GM23338 (cell line): ENCODE measurements around the gene MATCAP1. TPM values are rescaled to one million over a fixed set of nuclear protein-coding genes. Genes with fewer than 3 reads are reported as not detected.

Experiments
- ATAC-seq: fragments of 200-7000 bp; cut with Tn5 transposase; 3 replicates; pipeline ENCODE4 v1.9.1; 2020
- DNase-seq: peaks from one replicate; pipeline ENCODE4 v3.0.0-alpha.2; 2015; ENCODE audit warnings: low spot score
- H2AFZ ChIP-seq: fragments of 200-600 bp; sonication (generic); 2 replicates; pipeline ENCODE4 v1.8.0; 2016; ENCODE audit warnings: antibody characterized with exemption, mild to moderate bottlenecking, moderate library complexity
- H3F3A ChIP-seq: fragments of 200-600 bp; sonication (generic); replicated peaks from 2 replicates; pipeline ENCODE4 v1.8.0; 2017; ENCODE audit warnings: antibody characterized with exemption, mixed run types, low read depth
- H3K27ac ChIP-seq: fragments of 200-600 bp; sonication (generic); 2 replicates; pipeline ENCODE4 v1.6.1; 2016; ENCODE audit warnings: low read depth
- H3K27me3 ChIP-seq: fragments of 200-600 bp; sonication (generic); 2 replicates; pipeline ENCODE4 v1.8.0; 2016; ENCODE audit warnings: mild to moderate bottlenecking, mixed run types, moderate library complexity; ENCODE audit not compliant: insufficient read depth
- H3K36me3 ChIP-seq: fragments of 200-600 bp; sonication (generic); 2 replicates; pipeline ENCODE4 v1.8.0; 2016; ENCODE audit warnings: mild to moderate bottlenecking; ENCODE audit not compliant: insufficient read depth
- H3K4me1 ChIP-seq: fragments of 200-600 bp; sonication (generic); 2 replicates; pipeline ENCODE4 v1.8.0; 2016; ENCODE audit warnings: mild to moderate bottlenecking, moderate library complexity; ENCODE audit not compliant: insufficient read depth
- H3K4me2 ChIP-seq: fragments of 200-600 bp; sonication (generic); 2 replicates; pipeline ENCODE4 v1.7.1; 2017; ENCODE audit warnings: mixed run types
- H3K4me3 ChIP-seq: fragments of 200-600 bp; sonication (generic); 2 replicates; pipeline ENCODE4 v1.6.1; 2016; ENCODE audit warnings: mixed run types
- H3K79me2 ChIP-seq: fragments of 200-600 bp; sonication (generic); replicated peaks from 2 replicates; pipeline ENCODE4 v1.8.0; 2017; ENCODE audit warnings: mild to moderate bottlenecking; ENCODE audit not compliant: insufficient read depth
- H3K9me2 ChIP-seq: fragments of 200-600 bp; sonication (generic); 2 replicates; pipeline ENCODE4 v1.8.0; 2017; ENCODE audit not compliant: insufficient read depth
- H4K20me1 ChIP-seq: fragments of 200-600 bp; sonication (generic); replicated peaks from 2 replicates; pipeline ENCODE4 v1.8.0; 2017; ENCODE audit warnings: mild to moderate bottlenecking; ENCODE audit not compliant: insufficient read depth
- H3K27ac Mint-ChIP-seq: 2 replicates; pipeline ENCODE4 v1.8.0; 2020; ENCODE audit warnings: inconsistent platforms, mild to moderate bottlenecking, moderate library complexity, mixed read lengths
- H3K27me3 Mint-ChIP-seq: 3 replicates; pipeline ENCODE4 v1.8.0; 2022; ENCODE audit warnings: low read depth, mild to moderate bottlenecking, moderate library complexity, mixed read lengths, inconsistent platforms; ENCODE audit not compliant: insufficient read depth, poor library complexity
- H3K36me3 Mint-ChIP-seq: 3 replicates; pipeline ENCODE4 v1.8.0; 2021; ENCODE audit warnings: low read depth, mild to moderate bottlenecking, inconsistent platforms, moderate library complexity, mixed read lengths
- H3K4me1 Mint-ChIP-seq: 3 replicates; pipeline ENCODE4 v1.8.0; 2020; ENCODE audit warnings: mild to moderate bottlenecking, inconsistent platforms, mixed read lengths
- H3K4me3 Mint-ChIP-seq: 3 replicates; pipeline ENCODE4 v1.8.0; 2021; ENCODE audit warnings: moderate library complexity, mild to moderate bottlenecking, inconsistent platforms, mixed read lengths
- H3K9me3 Mint-ChIP-seq: 3 replicates; pipeline ENCODE4 v1.8.0; 2020; ENCODE audit warnings: moderate library complexity, mild to moderate bottlenecking, inconsistent platforms, mixed read lengths
- CREB1 ChIP-seq: fragments of 250-450 bp; sonication (Bioruptor Pico); IDR thresholded peaks from 2 replicates; pipeline ENCODE4 v1.5.0; 2020; ENCODE audit warnings: low read depth, mild to moderate bottlenecking, moderate library complexity
- EZH2 ChIP-seq: fragments of 200-600 bp; sonication (generic); IDR thresholded peaks from one replicate; pipeline ENCODE4 v1.8.0; 2017; ENCODE audit warnings: antibody characterized with exemption, mild to moderate bottlenecking, low read depth; ENCODE audit not compliant: unreplicated experiment
- EZH2phosphoT487 ChIP-seq: fragments of 200-600 bp; sonication (generic); IDR thresholded peaks from one replicate; pipeline ENCODE4 v1.8.1; 2018; ENCODE audit warnings: antibody characterized with exemption; ENCODE audit not compliant: unreplicated experiment
- JUNB ChIP-seq: IDR thresholded peaks from one replicate; pipeline ENCODE4 v1.6.1; 2016; ENCODE audit warnings: antibody characterized with exemption; ENCODE audit not compliant: unreplicated experiment
- NANOG ChIP-seq: IDR thresholded peaks from 2 replicates; pipeline ENCODE4 v1.6.1; 2016; ENCODE audit warnings: antibody characterized with exemption, borderline replicate concordance
- ZNF114 ChIP-seq: fragments of 250-450 bp; sonication (Bioruptor Pico); IDR thresholded peaks from 2 replicates; pipeline ENCODE4 v1.5.0; 2020; ENCODE audit warnings: mild to moderate bottlenecking, moderate library complexity
- ZNF331 ChIP-seq: fragments of 250-450 bp; sonication (Bioruptor Pico); IDR thresholded peaks from 2 replicates; pipeline ENCODE4 v1.5.0; 2020; ENCODE audit warnings: low read depth, mild to moderate bottlenecking, moderate library complexity
- polyA plus RNA-seq: library from polyadenylated mRNA; unstranded; fragments of >200 nt; fragmentation: Nextera tagmentation; extraction: Ambion mirVana; gene quantifications from 2 replicates; pipeline ENCODE4 v1.2.1, GENCODE V29; 2016
- total RNA-seq: library from RNA; depleted of rRNA; stranded (reverse); fragments of >200 nt; shearing (Covaris generic); gene quantifications from 2 replicates; pipeline ENCODE4 v1.2.3, GENCODE V29; 2014
- TF ChIP-seq, protein P1 (sequence below): IDR thresholded peaks from one replicate; pipeline ENCODE4 v1.6.1; 2018; ENCODE audit warnings: antibody characterized with exemption; ENCODE audit not compliant: unreplicated experiment
- TF ChIP-seq, protein P2 (sequence below): IDR thresholded peaks from 2 replicates; pipeline ENCODE4 v1.6.1; 2016; ENCODE audit warnings: antibody characterized with exemption
- TF ChIP-seq, protein P3 (sequence below), 2 experiments: fragments of 200-600 bp in 1 of 2; sonication (generic) in 1 of 2; conservative IDR thresholded peaks; 2 replicates each; pipeline versions ENCODE4 v1.5.1 to v1.6.1; 2016 to 2017; ENCODE audit warnings: antibody characterized with exemption in 2 of 2, low read depth in 2 of 2, mild to moderate bottlenecking in 2 of 2, moderate library complexity in 1 of 2
- TF ChIP-seq, protein P4 (sequence below): fragments of 250-450 bp; sonication (Bioruptor Pico); IDR thresholded peaks from 2 replicates; pipeline ENCODE4 v1.5.0; 2020; ENCODE audit warnings: mild to moderate bottlenecking, moderate library complexity

Gene MATCAP1
- total and polyA plus RNA-seq, 2 experiments from 2014 or later = 9.5 to 22.7 TPM

DNA sequence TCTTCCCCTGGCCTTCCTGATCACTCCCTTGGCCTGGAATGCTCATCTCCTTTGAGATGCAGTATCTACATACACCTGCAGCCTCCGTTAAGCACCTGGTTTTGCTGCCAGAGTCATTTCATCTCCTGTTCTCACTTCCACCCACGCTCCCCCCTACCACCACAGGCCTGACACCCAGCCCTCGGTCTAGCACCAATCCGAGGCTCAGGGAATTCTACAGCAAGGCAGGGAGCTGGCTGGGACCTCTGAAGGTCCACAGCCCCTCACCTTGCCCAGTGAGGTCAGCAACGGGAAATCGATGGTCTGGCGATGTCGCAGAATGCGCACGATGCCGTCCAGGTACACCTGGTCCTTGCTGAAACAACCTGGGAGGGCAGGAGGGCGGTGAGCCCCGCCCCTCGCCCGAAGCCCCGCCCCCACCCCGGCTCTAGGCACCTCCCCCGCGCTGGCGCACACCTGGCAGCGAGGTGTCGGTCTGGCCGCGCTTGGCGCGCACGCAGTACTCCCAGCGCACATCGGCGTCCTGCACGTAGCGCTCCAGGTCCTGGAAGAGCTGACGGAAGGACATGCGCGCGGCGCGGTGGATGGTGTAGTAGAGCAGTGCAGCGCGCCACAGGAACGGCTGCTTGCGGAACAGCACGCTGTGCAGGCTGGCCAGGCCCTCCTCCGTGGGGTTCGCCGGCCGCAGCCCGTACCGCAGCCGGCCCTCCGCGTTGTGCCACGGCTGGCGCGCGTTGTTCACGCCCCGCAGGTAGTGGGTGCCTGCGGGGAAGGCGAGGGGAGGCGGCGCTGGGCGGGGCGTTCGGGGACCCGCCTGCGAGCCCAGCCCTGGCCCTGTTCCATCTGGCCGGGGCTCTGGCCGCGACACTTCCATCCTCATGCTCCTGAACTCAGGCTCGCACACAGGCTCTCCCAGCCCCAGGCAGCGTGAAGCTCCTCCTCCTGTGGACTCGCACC is 5.7 kb downstream of the MATCAP1 start (continued):
- TF ChIP-seq ZNF331 (no peak), JUNB (no peak), CREB1 (CRISPR knock-in tag) (peak; percentile 75), EZH2 (no peak), NANOG (no peak), ZNF114 (CRISPR knock-in tag) (no peak), EZH2phosphoT487 (no peak)
- TF ChIP-seq, protein P1, sequence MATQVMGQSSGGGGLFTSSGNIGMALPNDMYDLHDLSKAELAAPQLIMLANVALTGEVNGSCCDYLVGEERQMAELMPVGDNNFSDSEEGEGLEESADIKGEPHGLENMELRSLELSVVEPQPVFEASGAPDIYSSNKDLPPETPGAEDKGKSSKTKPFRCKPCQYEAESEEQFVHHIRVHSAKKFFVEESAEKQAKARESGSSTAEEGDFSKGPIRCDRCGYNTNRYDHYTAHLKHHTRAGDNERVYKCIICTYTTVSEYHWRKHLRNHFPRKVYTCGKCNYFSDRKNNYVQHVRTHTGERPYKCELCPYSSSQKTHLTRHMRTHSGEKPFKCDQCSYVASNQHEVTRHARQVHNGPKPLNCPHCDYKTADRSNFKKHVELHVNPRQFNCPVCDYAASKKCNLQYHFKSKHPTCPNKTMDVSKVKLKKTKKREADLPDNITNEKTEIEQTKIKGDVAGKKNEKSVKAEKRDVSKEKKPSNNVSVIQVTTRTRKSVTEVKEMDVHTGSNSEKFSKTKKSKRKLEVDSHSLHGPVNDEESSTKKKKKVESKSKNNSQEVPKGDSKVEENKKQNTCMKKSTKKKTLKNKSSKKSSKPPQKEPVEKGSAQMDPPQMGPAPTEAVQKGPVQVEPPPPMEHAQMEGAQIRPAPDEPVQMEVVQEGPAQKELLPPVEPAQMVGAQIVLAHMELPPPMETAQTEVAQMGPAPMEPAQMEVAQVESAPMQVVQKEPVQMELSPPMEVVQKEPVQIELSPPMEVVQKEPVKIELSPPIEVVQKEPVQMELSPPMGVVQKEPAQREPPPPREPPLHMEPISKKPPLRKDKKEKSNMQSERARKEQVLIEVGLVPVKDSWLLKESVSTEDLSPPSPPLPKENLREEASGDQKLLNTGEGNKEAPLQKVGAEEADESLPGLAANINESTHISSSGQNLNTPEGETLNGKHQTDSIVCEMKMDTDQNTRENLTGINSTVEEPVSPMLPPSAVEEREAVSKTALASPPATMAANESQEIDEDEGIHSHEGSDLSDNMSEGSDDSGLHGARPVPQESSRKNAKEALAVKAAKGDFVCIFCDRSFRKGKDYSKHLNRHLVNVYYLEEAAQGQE = no peak

DNA sequence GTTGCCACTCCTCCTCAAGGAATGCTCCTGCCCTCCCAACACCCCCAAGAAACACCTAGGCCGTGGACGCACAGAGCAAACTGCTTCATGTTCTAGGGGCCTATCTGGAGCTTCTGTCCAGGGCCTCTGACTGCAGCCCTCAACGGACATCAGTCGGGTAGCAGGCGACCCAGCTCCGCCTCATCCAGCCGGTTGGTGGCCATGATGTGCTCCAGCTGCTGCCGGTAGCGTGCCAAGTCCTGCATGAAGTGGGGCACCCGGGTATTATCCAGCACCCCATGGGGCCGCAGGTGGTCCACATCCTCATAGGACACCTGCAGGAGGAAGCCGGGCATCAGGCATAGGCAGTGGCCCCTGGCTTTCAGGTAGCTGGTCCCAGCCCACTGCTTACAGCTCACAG is 7.1 kb downstream of the MATCAP1 start:
- no peak overlapping the region for H3K4me2 ChIP-seq
- H3K4me1 ChIP-seq = peaks cover 25% of the 10 kb centered on the region; the same call in 1 of the 2 replicates
- H3K27me3 Mint-ChIP-seq = peaks cover 67% of the 10 kb centered on the region
- no peak overlapping the region for H2AFZ ChIP-seq
- no peak for DNase-seq
- peaks cover 3% of the 10 kb centered on the region; the same call in 2 of the 3 replicates for H3K36me3 Mint-ChIP-seq
- H3K36me3 ChIP-seq = no peaks in the 10 kb centered on the region
- H3K4me1 Mint-ChIP-seq = peaks cover 24% of the 10 kb centered on the region
- ATAC-seq = no peak
- H3K9me3 Mint-ChIP-seq = no peaks in the 10 kb centered on the region; the same call in 1 of the 3 replicates
- H3K9me2 ChIP-seq = no peaks in the 10 kb centered on the region
- no peak overlapping the region; the same call in 2 of the 3 replicates for H3K4me3 Mint-ChIP-seq
- peaks cover 62% of the 10 kb centered on the region for H3K27me3 ChIP-seq
- H3K79me2 ChIP-seq = no peaks in the 10 kb centered on the region
- no peak overlapping the region for H3K4me3 ChIP-seq
- H3K27ac ChIP-seq = no peak overlapping the region
- H3F3A ChIP-seq = peaks cover 16% of the 10 kb centered on the region; the same call in 1 of the 2 replicates
- peaks cover 11% of the 10 kb centered on the region for H4K20me1 ChIP-seq
- H3K27ac Mint-ChIP-seq = no peak overlapping the region
- TF ChIP-seq ZNF114 (CRISPR knock-in tag) (no peak), EZH2phosphoT487 (no peak), JUNB (no peak), NANOG (no peak)
- TF ChIP-seq, protein P2, sequence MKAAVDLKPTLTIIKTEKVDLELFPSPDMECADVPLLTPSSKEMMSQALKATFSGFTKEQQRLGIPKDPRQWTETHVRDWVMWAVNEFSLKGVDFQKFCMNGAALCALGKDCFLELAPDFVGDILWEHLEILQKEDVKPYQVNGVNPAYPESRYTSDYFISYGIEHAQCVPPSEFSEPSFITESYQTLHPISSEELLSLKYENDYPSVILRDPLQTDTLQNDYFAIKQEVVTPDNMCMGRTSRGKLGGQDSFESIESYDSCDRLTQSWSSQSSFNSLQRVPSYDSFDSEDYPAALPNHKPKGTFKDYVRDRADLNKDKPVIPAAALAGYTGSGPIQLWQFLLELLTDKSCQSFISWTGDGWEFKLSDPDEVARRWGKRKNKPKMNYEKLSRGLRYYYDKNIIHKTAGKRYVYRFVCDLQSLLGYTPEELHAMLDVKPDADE = no peak
- TF ChIP-seq, protein P3, sequence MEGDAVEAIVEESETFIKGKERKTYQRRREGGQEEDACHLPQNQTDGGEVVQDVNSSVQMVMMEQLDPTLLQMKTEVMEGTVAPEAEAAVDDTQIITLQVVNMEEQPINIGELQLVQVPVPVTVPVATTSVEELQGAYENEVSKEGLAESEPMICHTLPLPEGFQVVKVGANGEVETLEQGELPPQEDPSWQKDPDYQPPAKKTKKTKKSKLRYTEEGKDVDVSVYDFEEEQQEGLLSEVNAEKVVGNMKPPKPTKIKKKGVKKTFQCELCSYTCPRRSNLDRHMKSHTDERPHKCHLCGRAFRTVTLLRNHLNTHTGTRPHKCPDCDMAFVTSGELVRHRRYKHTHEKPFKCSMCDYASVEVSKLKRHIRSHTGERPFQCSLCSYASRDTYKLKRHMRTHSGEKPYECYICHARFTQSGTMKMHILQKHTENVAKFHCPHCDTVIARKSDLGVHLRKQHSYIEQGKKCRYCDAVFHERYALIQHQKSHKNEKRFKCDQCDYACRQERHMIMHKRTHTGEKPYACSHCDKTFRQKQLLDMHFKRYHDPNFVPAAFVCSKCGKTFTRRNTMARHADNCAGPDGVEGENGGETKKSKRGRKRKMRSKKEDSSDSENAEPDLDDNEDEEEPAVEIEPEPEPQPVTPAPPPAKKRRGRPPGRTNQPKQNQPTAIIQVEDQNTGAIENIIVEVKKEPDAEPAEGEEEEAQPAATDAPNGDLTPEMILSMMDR (conservative IDR thresholded peaks at IDR 0.05; ENCODE audit: low read depth in 2 of 2) = no peak
- TF ChIP-seq, protein P4, sequence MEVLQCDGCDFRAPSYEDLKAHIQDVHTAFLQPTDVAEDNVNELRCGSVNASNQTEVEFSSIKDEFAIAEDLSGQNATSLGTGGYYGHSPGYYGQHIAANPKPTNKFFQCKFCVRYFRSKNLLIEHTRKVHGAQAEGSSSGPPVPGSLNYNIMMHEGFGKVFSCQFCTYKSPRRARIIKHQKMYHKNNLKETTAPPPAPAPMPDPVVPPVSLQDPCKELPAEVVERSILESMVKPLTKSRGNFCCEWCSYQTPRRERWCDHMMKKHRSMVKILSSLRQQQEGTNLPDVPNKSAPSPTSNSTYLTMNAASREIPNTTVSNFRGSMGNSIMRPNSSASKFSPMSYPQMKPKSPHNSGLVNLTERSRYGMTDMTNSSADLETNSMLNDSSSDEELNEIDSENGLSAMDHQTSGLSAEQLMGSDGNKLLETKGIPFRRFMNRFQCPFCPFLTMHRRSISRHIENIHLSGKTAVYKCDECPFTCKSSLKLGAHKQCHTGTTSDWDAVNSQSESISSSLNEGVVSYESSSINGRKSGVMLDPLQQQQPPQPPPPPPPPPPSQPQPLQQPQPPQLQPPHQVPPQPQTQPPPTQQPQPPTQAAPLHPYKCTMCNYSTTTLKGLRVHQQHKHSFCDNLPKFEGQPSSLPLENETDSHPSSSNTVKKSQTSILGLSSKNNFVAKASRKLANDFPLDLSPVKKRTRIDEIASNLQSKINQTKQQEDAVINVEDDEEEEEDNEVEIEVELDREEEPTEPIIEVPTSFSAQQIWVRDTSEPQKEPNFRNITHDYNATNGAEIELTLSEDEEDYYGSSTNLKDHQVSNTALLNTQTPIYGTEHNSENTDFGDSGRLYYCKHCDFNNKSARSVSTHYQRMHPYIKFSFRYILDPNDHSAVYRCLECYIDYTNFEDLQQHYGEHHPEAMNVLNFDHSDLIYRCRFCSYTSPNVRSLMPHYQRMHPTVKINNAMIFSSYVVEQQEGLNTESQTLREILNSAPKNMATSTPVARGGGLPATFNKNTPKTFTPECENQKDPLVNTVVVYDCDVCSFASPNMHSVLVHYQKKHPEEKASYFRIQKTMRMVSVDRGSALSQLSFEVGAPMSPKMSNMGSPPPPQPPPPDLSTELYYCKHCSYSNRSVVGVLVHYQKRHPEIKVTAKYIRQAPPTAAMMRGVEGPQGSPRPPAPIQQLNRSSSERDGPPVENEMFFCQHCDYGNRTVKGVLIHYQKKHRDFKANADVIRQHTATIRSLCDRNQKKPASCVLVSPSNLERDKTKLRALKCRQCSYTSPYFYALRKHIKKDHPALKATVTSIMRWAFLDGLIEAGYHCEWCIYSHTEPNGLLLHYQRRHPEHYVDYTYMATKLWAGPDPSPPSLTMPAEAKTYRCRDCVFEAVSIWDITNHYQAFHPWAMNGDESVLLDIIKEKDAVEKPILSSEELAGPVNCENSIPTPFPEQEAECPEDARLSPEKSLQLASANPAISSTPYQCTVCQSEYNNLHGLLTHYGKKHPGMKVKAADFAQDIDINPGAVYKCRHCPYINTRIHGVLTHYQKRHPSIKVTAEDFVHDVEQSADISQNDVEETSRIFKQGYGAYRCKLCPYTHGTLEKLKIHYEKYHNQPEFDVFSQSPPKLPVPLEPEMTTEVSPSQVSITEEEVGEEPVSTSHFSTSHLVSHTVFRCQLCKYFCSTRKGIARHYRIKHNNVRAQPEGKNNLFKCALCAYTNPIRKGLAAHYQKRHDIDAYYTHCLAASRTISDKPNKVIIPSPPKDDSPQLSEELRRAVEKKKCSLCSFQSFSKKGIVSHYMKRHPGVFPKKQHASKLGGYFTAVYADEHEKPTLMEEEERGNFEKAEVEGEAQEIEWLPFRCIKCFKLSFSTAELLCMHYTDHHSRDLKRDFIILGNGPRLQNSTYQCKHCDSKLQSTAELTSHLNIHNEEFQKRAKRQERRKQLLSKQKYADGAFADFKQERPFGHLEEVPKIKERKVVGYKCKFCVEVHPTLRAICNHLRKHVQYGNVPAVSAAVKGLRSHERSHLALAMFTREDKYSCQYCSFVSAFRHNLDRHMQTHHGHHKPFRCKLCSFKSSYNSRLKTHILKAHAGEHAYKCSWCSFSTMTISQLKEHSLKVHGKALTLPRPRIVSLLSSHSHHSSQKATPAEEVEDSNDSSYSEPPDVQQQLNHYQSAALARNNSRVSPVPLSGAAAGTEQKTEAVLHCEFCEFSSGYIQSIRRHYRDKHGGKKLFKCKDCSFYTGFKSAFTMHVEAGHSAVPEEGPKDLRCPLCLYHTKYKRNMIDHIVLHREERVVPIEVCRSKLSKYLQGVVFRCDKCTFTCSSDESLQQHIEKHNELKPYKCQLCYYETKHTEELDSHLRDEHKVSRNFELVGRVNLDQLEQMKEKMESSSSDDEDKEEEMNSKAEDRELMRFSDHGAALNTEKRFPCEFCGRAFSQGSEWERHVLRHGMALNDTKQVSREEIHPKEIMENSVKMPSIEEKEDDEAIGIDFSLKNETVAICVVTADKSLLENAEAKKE = no peak
